Measurements from ENCODE around the gene C1orf21.
A peak's percentile ranks its signal among the peaks of the same experiment; 100 is the strongest.

Gene C1orf21

DNA sequence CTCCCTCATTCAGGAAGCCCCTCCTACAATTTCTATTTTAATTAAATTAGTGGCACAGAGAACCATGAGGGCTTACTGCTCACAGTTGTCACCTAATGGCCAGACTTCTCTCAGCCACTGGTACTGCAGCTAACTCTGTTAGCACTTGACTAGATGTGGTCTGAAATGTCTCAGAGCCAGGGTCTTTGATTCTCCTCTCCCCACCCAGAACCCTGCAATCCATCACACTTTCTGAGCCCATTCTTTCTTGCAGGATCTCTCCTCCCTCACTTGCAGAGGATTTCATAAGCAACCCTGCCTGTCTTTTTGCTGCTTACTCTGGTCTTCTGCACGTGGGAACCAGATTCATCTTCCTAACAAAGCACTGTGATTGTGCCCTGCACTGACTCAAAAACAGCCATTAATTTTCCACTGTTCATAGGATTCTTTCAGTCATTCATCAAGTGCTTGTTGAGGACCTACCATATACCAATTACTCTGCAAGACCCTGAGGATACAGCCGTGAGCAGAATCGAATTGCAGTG is 259.4 kb downstream of the C1orf21 start:
- H3K4me3 ChIP-seq (ENCODE audit: control insufficient read depth, low read depth, low read length), result no peak overlapping the region
- TF ChIP-seq, protein P1, sequence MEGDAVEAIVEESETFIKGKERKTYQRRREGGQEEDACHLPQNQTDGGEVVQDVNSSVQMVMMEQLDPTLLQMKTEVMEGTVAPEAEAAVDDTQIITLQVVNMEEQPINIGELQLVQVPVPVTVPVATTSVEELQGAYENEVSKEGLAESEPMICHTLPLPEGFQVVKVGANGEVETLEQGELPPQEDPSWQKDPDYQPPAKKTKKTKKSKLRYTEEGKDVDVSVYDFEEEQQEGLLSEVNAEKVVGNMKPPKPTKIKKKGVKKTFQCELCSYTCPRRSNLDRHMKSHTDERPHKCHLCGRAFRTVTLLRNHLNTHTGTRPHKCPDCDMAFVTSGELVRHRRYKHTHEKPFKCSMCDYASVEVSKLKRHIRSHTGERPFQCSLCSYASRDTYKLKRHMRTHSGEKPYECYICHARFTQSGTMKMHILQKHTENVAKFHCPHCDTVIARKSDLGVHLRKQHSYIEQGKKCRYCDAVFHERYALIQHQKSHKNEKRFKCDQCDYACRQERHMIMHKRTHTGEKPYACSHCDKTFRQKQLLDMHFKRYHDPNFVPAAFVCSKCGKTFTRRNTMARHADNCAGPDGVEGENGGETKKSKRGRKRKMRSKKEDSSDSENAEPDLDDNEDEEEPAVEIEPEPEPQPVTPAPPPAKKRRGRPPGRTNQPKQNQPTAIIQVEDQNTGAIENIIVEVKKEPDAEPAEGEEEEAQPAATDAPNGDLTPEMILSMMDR (IDR thresholded peaks at IDR 0.05; ENCODE audit: control insufficient read depth, insufficient read depth, low read depth, low read length, missing control alignments), result no peak
- no peak for DNase-seq (ENCODE audit: low read depth)

DNA sequence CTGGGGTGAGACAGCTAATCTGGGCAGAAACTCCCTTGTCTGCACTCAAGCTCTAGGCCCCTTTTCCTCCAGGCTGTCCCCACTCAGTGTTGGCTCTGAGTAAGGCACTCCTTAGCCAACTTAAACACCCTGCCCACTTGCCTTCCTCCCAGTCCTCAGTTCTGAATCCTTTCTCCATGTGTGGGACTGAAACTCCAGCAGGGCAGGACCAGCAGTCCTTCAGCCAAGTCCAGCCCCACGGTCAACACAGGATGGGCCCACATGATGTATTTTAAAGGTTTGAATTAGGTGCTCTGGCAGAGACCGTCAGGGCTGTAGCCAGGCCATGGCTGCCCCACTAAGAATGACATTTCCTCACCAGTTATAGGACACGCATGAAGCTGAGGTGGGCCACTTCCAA is 260.0 kb downstream of the C1orf21 start:
- no peak overlapping the region for H3K4me3 ChIP-seq (ENCODE audit: control insufficient read depth, low read depth, low read length)
- DNase-seq (ENCODE audit: low read depth), result no peak
- TF ChIP-seq, protein P1 (IDR thresholded peaks at IDR 0.05; ENCODE audit: control insufficient read depth, insufficient read depth, low read depth, low read length, missing control alignments), result no peak

DNA sequence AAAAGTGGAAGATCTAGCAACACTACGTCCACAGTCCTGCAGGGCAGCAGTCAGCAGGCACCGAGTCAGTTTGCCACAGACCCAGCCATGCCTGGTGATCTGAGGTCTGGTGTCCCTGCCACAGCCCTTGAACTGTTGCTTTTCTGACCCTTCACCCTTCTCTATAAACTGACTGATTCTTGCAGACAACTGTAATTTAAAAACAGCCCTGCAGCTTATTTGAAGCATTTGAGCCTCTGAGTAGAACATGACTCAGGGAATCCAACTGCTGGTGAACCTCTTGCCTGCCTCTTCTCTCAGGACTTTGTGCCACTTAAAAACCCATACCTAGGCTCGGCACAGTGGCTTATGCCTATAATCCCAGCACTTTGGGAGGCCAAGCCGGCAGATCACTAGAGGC is 260.6 kb downstream of the C1orf21 start:
- no peak overlapping the region for H3K4me3 ChIP-seq (ENCODE audit: control insufficient read depth, low read depth, low read length)
- TF ChIP-seq, protein P1 (IDR thresholded peaks at IDR 0.05; ENCODE audit: control insufficient read depth, insufficient read depth, low read depth, low read length, missing control alignments), result no peak
- no peak for DNase-seq (ENCODE audit: low read depth)

DNA sequence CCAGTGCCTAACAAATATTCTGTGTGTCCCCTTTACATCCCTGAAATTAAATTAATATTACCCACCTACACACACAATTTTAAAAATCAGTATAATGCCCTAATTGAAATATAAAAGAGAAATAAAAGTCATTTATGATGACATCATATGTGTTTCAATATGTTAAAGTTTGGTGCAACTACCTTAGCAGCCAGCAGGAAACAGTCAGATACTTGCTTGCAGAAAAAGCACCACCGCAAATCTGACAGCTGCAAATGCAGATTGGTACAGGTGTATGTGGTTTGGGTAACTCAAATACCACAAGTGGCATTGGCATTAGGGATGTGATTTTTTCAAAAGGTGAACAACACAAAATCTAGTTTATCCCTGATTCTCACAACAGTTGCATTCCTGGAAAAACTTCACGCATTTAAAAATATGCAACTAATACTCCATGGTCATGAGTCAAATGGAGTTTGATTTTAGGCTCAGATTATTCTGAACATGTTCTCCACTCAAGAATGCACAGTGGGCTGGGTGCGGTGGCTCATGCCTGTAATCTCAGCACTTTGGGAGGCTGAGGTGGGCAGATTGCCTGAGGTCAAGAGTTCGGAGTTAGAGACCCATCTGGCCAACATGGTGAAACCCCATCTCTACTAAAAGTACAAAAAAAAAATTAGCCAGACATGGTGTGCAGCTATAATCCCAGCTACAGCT is 261.5 kb downstream of the C1orf21 start:
- TF ChIP-seq, protein P1 (IDR thresholded peaks at IDR 0.05; ENCODE audit: control insufficient read depth, insufficient read depth, low read depth, low read length, missing control alignments), result no peak
- no peak for DNase-seq (ENCODE audit: low read depth)
- no peak overlapping the region for H3K4me3 ChIP-seq (ENCODE audit: control insufficient read depth, low read depth, low read length)

DNA sequence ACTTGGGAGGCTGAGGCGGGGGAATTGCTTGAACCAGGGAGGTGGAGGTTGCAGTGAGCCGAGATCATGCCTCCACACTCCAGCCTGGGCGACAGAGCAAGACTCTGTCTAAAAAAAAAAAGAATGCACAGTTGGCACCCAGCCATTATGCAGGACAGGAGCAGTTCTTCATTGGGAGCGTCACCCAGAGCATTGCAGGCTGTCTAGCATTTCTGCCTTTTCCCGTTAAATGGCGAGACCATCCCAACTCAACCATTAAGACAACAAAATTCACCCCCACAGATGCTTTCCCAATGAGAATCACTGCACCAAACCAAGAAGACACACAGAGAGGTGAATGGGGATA is 262.0 kb downstream of the C1orf21 start:
- H3K4me3 ChIP-seq (ENCODE audit: control insufficient read depth, low read depth, low read length), result no peak overlapping the region

DNA sequence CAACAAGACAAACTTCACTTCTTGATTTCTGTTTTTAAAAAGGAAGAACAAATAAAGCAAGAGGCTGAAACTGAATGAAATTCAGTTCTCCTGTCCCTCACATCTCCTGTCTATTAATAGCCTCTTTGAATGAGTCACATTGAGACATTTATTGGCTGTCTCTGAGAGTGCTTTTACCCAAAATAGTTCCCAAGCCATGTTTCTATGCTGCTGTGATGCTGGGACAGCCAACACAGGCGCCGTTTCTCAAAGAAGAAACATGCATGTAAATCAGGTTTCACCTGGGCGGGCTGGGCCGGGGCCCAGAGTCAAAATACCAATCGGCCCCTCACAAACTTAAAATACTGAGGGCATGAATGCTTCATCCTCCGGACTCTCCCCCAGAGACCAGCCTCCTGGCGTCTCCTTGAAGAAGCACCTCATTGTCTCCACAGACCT is 262.6 kb downstream of the C1orf21 start:
- TF ChIP-seq, protein P1 (IDR thresholded peaks at IDR 0.05; ENCODE audit: control insufficient read depth, insufficient read depth, low read depth, low read length, missing control alignments), result no peak
- H3K4me3 ChIP-seq (ENCODE audit: control insufficient read depth, low read depth, low read length), result no peak overlapping the region
- peak; percentile 21 for DNase-seq (ENCODE audit: low read depth)

More for the DNA sequence above, 262.0 kb downstream of the C1orf21 start:
- TF ChIP-seq, protein P1 (IDR thresholded peaks at IDR 0.05; ENCODE audit: control insufficient read depth, insufficient read depth, low read depth, low read length, missing control alignments), result no peak
- no peak for DNase-seq (ENCODE audit: low read depth)
